ENCODE data around the gene KMT2E. TPM values are rescaled to one million over a fixed set of nuclear protein-coding genes. Genes with fewer than 3 reads are reported as not detected.

Gene KMT2E
- polyA plus RNA-seq, 6 donors from 2014 or later = 165 to 343 (median 213) TPM

DNA sequence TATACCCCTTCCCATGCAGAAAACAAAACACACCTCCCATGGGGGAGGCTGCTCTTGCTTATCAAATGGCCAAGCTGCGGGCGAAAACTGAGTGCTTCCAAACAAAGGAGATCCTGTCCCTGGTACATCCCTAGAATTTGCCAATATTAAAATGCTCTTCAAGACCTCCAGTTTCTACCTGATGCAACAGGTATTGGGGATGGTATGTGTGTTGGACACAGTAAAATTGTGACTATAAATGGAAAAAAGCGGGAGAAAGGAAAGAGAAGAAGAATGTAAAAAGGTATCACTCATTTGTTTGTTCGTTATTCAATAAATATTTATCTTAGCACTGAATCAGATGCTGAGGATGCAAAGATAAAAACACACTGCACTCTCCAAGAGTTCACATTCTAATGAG, 123.9 kb downstream of the KMT2E start:
- Mint-ChIP-seq H3K27ac (no peak overlapping the region), H3K36me3 (peaks cover 20 to 31% of the 10 kb centered on the region in 2 donors)

DNA sequence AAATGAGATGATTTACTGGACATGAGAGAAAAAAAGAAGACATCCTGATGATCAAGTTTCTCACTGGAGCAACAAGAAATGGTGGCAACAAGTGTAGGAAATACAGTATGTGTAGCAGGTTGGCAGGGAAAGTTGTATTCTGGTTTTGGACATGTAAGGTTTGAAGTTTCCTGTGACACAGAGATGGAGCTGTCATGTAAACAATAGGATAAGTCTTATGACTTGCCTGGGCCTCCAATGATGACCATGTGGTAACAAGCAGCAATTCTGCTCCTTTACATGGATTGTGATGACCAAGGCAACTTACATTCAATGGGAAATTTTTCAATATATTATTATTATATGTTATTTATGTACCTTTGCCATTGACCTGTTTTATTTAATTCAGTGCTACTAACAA, 125.4 kb downstream of the KMT2E start:
- peaks cover 0 to 21% (median 10%) of the 10 kb centered on the region in 3 donors for H3K4me1 Mint-ChIP-seq
- no peak for ATAC-seq (ENCODE audit: low read depth in 2 of 2)
- no peaks in the 10 kb centered on the region for H3K9me3 Mint-ChIP-seq
- DNase-seq = no peak
- no peaks in the 10 kb centered on the region for H3K27me3 Mint-ChIP-seq
- H3K4me3 Mint-ChIP-seq = no peak overlapping the region
- peak overlapping the region in 1 of 6 donors; percentile 15 for H3K27ac Mint-ChIP-seq
- H3K36me3 Mint-ChIP-seq = peaks cover 26 to 28% of the 10 kb centered on the region in 2 donors

More for the DNA sequence above, 123.9 kb downstream of the KMT2E start:
- ATAC-seq (ENCODE audit: low read depth in 2 of 2) (no peak), DNase-seq (no peak)
- Mint-ChIP-seq H3K4me3 (no peak overlapping the region), H3K27me3 (no peaks in the 10 kb centered on the region), H3K4me1 (peaks cover 0 to 16% (median 10%) of the 10 kb centered on the region in 3 donors), H3K9me3 (no peaks in the 10 kb centered on the region)

DNA sequence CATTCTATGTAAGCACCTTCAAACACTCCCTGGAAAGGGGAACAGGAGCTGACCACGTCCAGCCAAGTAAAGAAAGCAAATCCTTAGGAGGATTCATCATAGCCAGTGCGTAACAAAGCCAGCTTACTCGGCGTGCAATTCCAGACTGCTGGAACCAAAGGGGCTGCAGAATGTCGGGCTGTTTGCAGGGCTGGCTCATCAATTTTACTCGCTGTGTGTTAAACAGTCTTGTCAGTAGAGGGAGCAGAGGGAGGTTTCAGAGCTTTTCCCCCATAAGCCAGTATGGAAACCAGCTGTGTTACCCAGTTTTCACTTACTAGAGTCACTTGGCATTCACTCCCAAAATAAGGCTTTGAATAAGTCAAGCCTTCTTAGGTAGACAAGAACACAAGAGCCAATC, 127.1 kb downstream of the KMT2E start:
- Mint-ChIP-seq H3K27ac (no peak overlapping the region), H3K4me1 (peaks cover 0 to 22% (median 6%) of the 10 kb centered on the region in 3 donors), H3K9me3 (no peaks in the 10 kb centered on the region), H3K36me3 (peaks cover 23 to 26% of the 10 kb centered on the region in 2 donors), H3K4me3 (no peak overlapping the region), H3K27me3 (no peaks in the 10 kb centered on the region)
- ATAC-seq (ENCODE audit: low read depth in 2 of 2) = no peak
- no peak for DNase-seq

DNA sequence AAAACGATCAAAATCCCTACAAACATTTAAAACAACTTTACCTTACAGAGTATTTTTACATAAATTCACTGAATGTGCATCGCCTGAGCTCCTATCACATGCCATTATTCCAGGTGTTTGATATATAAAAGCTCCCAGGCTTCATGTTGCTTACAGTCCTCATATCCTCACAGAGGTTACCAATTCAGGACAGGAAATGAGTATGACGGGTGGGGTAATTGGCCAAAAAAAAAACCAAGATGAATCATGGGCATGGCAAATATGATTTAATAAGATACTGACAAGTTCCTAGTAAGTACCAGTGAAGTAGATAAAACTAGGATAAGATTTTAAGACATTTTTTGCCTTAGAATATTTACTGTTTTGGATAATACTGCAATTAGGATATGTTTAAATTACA, 135.8 kb downstream of the KMT2E start:
- Mint-ChIP-seq H3K36me3 (peaks cover 0 to 4% of the 10 kb centered on the region in 2 donors), H3K9me3 (no peaks in the 10 kb centered on the region), H3K27ac (peak overlapping the region in 1 of 6 donors; percentile 53), H3K4me3 (peak overlapping the region in 1 of 8 donors; percentile 1), H3K27me3 (no peaks in the 10 kb centered on the region), H3K4me1 (peaks cover 0 to 11% (median 3%) of the 10 kb centered on the region in 3 donors)
- DNase-seq = no peak
- ATAC-seq (ENCODE audit: low read depth in 2 of 2) = no peak

DNA sequence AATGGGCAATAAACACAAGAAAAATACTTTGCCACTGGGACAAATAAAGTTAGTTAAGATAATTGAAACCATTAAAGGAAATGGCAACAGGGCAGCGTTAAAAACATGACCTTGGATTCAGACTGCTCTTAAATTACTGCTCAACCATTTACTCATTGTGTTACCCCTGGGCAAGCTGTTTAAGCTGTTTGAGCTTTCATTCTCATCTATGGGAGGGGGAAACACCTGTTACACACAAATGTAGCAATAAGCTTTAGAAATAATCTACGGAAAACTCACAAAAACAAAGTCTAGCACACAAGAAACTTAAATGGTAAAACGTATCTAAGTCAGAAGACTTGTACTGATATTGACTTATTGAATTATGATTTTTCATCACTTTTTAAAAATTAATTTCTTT, 137.1 kb downstream of the KMT2E start:
- Mint-ChIP-seq H3K9me3 (no peaks in the 10 kb centered on the region), H3K27me3 (no peaks in the 10 kb centered on the region), H3K36me3 (peaks cover 0 to 9% of the 10 kb centered on the region in 2 donors), H3K4me1 (peaks cover 0 to 8% (median 3%) of the 10 kb centered on the region in 3 donors), H3K4me3 (no peak overlapping the region), H3K27ac (no peak overlapping the region)
- no peak for ATAC-seq (ENCODE audit: low read depth in 2 of 2)
- DNase-seq = no peak

DNA sequence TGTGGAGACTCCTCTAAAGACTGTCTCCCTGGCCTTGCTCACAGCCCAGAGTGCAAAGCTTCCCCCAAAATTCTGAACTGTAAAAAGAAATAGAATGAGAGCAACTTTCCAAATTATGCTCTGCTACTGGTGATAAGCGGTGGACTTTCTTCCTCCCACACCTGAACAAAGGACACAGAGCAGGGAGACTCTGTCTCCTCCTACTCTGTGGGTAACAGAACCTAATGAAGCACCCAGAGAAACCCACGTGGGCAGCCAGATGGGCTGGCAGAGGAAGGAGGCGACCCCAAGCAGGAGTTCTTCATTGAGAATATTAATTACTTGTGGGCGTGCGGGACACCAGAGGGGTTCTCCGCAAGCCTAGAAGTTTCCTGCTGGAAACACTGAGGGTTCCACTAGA, 139.5 kb downstream of the KMT2E start:
- no peak for ATAC-seq (ENCODE audit: low read depth in 2 of 2)
- H3K4me1 Mint-ChIP-seq = peaks cover 0 to 5% (median 3%) of the 10 kb centered on the region in 3 donors
- peaks cover 10 to 16% of the 10 kb centered on the region in 2 donors for H3K36me3 Mint-ChIP-seq
- no peaks in the 10 kb centered on the region for H3K27me3 Mint-ChIP-seq
- H3K27ac Mint-ChIP-seq = peak overlapping the region in 3 of 6 donors; percentile 62 to 88 (median 65)
- H3K4me3 Mint-ChIP-seq = no peak overlapping the region
- H3K9me3 Mint-ChIP-seq = no peaks in the 10 kb centered on the region
- no peak for DNase-seq

DNA sequence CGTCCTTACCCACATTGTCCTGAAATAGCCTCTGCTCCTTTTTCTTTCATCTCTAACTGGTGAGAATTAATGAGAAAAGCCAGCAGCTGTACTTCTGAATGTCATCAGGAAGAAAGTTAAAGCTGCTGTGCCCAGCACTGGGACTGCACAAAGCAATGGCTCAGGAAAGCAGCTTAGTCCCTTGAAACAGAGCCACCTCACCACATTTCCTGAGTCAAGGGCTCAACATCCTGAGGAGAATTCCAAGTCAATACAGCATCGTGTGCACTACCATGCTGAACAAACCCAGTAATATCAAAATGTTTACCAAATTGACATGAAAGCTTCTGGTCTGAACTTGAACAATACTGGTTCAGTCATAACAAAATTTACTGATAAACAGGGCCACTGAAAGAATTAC, 140.1 kb downstream of the KMT2E start:
- Mint-ChIP-seq H3K27ac (peak overlapping the region in 1 of 6 donors; percentile 65), H3K4me3 (no peak overlapping the region), H3K36me3 (peaks cover 10 to 16% of the 10 kb centered on the region in 2 donors), H3K4me1 (peaks cover 0 to 5% (median 3%) of the 10 kb centered on the region in 3 donors), H3K9me3 (no peaks in the 10 kb centered on the region), H3K27me3 (no peaks in the 10 kb centered on the region)
- ATAC-seq (ENCODE audit: low read depth in 2 of 2) (no peak), DNase-seq (no peak)

DNA sequence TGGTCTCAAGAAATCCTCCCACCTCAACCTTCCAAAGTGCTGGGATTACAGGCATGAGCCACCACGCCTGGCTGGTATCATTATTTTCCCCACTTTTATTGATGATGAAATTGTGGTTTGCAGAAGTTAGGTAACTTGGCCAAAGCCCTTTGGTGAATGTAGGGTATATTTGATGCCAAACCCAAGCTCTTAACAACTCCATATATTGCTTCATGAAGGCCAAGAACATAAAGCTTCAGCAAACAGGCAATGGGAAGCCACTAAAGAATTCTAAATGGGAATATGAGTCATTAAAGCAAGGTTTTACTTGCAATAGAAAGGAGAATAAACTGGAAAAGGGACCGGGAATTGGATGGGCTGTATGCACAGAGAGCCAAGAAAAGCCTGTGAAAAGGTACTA, 142.7 kb downstream of the KMT2E start:
- ATAC-seq (ENCODE audit: low read depth in 2 of 2) = no peak
- Mint-ChIP-seq H3K4me3 (no peak overlapping the region), H3K9me3 (no peaks in the 10 kb centered on the region), H3K27me3 (no peaks in the 10 kb centered on the region), H3K4me1 (peaks cover 0 to 5% (median 0%) of the 10 kb centered on the region in 3 donors), H3K27ac (no peak overlapping the region), H3K36me3 (peaks cover 10 to 16% of the 10 kb centered on the region in 2 donors)
- DNase-seq = no peak

DNA sequence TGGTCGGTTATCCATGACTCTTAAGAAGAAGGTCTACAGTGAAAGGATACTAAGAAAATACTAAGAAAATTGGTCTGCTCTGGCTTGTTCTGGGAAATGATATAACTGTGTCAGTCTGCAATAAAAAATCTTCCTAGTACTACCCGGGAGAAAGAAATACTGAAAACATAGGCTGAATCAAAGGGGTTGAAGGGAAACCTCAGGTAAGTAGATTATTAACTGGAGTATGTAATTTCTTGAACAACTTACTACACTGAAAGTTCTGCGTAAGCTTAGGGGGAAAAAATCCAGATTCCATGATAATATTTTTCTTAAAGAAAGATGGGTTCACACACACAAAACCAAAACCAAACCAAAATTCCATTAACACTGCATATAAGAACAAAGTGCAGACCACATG, 143.3 kb downstream of the KMT2E start:
- no peak for ATAC-seq (ENCODE audit: low read depth in 2 of 2)
- peaks cover 10 to 16% of the 10 kb centered on the region in 2 donors for H3K36me3 Mint-ChIP-seq
- no peaks in the 10 kb centered on the region for H3K9me3 Mint-ChIP-seq
- no peak overlapping the region for H3K4me3 Mint-ChIP-seq
- H3K27ac Mint-ChIP-seq = no peak overlapping the region
- DNase-seq = no peak
- H3K4me1 Mint-ChIP-seq = peaks cover 0 to 5% (median 0%) of the 10 kb centered on the region in 3 donors
- H3K27me3 Mint-ChIP-seq = no peaks in the 10 kb centered on the region

DNA sequence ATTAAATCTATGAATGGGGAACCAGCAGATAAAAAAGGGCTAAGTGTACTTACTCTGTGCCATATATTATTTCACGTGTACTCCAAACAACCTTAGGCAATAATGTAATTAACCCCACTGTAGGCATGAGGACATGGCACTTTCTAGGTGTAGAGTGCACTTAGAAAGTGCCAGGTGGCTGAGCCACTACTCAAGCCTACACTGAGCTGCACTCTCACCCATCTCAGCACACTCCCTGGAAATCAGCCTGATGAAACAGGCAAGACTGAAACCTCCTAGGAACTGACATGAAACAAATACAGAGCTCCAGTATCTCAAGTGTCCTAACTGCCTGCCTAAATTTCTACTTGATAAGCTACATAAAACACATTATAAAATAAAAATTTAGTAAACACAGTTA, 147.4 kb downstream of the KMT2E start:
- H3K4me3 Mint-ChIP-seq = no peak overlapping the region
- no peaks in the 10 kb centered on the region for H3K9me3 Mint-ChIP-seq
- H3K4me1 Mint-ChIP-seq = no peaks in the 10 kb centered on the region
- H3K27me3 Mint-ChIP-seq = no peaks in the 10 kb centered on the region
- peak overlapping the region in 1 of 6 donors; percentile 36 for H3K27ac Mint-ChIP-seq
- DNase-seq = no peak
- peaks cover 29 to 37% of the 10 kb centered on the region in 2 donors for H3K36me3 Mint-ChIP-seq
- ATAC-seq (ENCODE audit: low read depth in 2 of 2) = no peak

All from naive B cell (primary cell).